ENCODE measurements around the gene MDM4. TPM values are rescaled to one million over a fixed set of nuclear protein-coding genes. Genes with fewer than 3 reads are reported as not detected.

The MDM4 gene
- total RNA-seq, 1 experiment from 2014 or later, result 49.6 TPM

- Mint-ChIP-seq H3K27ac (no peak overlapping the region), H3K4me3 (no peak overlapping the region), H3K36me3 (ENCODE audit: insufficient read depth in 1 of 3, low read depth in 3 of 3) (peaks cover 21 to 64% (median 63%) of the 10 kb centered on the region in 3 experiments), H3K4me1 (no peaks in the 10 kb centered on the region), H3K27me3 (ENCODE audit: low read depth) (no peaks in the 10 kb centered on the region; the same call in 1 of the 2 replicates), H3K9me3 (no peaks in the 10 kb centered on the region)
- Histone ChIP-seq H3K9me3 (ENCODE audit: control insufficient read depth, low read depth, low read length) (no peaks in the 10 kb centered on the region), H2BK120ac (ENCODE audit: low read depth, low read length, poor library complexity, severe bottlenecking) (no peak overlapping the region), H3K9ac (ENCODE audit: extremely low read depth, insufficient read length, low read length) (no peak overlapping the region), H3K18ac (ENCODE audit: insufficient read length, low read depth, low read length) (no peak overlapping the region), H3K79me2 (ENCODE audit: insufficient read depth, low read length) (no peaks in the 10 kb centered on the region), H2BK20ac (ENCODE audit: low read depth, low read length, poor library complexity, severe bottlenecking) (no peak overlapping the region), H3K79me1 (ENCODE audit: insufficient read depth, low read depth, low read length, poor library complexity, severe bottlenecking) (no peaks in the 10 kb centered on the region), H4K5ac (ENCODE audit: insufficient read length, low read depth, low read length) (no peak overlapping the region), H3K27ac (ENCODE audit: insufficient read length, low read depth, low read length) (no peak overlapping the region), H4K91ac (ENCODE audit: insufficient read length, low read depth, low read length) (no peak overlapping the region), H3K56ac (ENCODE audit: insufficient read length, low read depth, low read length) (no peak overlapping the region), H2AK5ac (ENCODE audit: insufficient read length, low read length) (no peak overlapping the region), H3K23ac (ENCODE audit: insufficient read length, low read depth, low read length) (no peak overlapping the region), H2BK15ac (ENCODE audit: low read depth, low read length) (no peak overlapping the region), H2BK12ac (ENCODE audit: insufficient read length, low read depth, low read length) (no peak overlapping the region), H3K4me2 (ENCODE audit: insufficient read depth, insufficient read length, low read length) (no peak overlapping the region), H3T11ph (ENCODE audit: low read length) (no peak overlapping the region), H3K4ac (ENCODE audit: low read depth, low read length) (no peak overlapping the region), H2BK5ac (ENCODE audit: insufficient read length, low read length) (no peak overlapping the region), H3K27me3 (ENCODE audit: insufficient read depth, low read length) (no peaks in the 10 kb centered on the region), H3K23me2 (ENCODE audit: insufficient read length, low read depth, low read length, poor library complexity, severe bottlenecking) (no peaks in the 10 kb centered on the region), H2AFZ (ENCODE audit: low read length) (no peak overlapping the region), H4K8ac (replicated peaks; ENCODE audit: insufficient read length, low read depth, low read length) (no peak overlapping the region), H4K20me1 (ENCODE audit: control insufficient read depth, insufficient read depth, insufficient read length) (no peaks in the 10 kb centered on the region), H3K4me1 (ENCODE audit: insufficient read depth, low read length) (no peaks in the 10 kb centered on the region), H3K14ac (ENCODE audit: insufficient read depth, low read length) (no peak overlapping the region)
- WGBS (ENCODE audit: extremely low coverage, insufficient read length, low lambda C conversion rate), result no CpG with 5 or more reads among the region's 5 CpGs
- DNase-seq, result no peak
- no peak for TF ChIP-seq CTCF (conservative IDR thresholded peaks at IDR 0.05)
Measured at GRCh38 chr1:204550926-204551325, 34.7 kb downstream of the MDM4 start.

Measured in H9 (cell line).